ENCODE measurements around the gene NATD1.
A peak's percentile ranks its signal among the peaks of the same experiment; 100 is the strongest.

The NATD1 gene

GRCh38 chr17:21289902-21290571 lies 36.8 kb upstream of the NATD1 start:
- no peak for DNase-seq

GRCh38 chr17:21289175-21289901 lies 36.1 kb upstream of the NATD1 start:
- no peak for DNase-seq

GRCh38 chr17:21288571-21289017 lies 35.4 kb upstream of the NATD1 start:
- peak; percentile 69 for DNase-seq

- peak; percentile 98 for DNase-seq
Observed at GRCh38 chr17:21287703-21288449, 34.7 kb upstream of the NATD1 start.

GRCh38 chr17:21286909-21287702 lies 33.9 kb upstream of the NATD1 start:
- DNase-seq: peak; percentile 44

GRCh38 chr17:21286066-21286770 lies 33.0 kb upstream of the NATD1 start:
- DNase-seq: peak; percentile 50

GRCh38 chr17:21285164-21286065 lies 32.2 kb upstream of the NATD1 start:
- peak; percentile 38 for DNase-seq

GRCh38 chr17:21284319-21285163 lies 31.3 kb upstream of the NATD1 start, which contains the start of gene MAP2K3:
Gene MAP2K3, plus strand, starts transcription at chr17:21284711. Its CDS starts 210 bp downstream, at chr17:21284921.
- peak; percentile 99 for DNase-seq

GRCh38 chr17:21283482-21284318 lies 30.5 kb upstream of the NATD1 start:
- no peak for DNase-seq

GRCh38 chr17:21282850-21283249 lies 29.6 kb upstream of the NATD1 start:
- DNase-seq: no peak

- DNase-seq: no peak
Observed at GRCh38 chr17:21282231-21282630, 29.0 kb upstream of the NATD1 start.

GRCh38 chr17:21280081-21280518 lies 26.9 kb upstream of the NATD1 start:
- DNase-seq: peak; percentile 97

GRCh38 chr17:21279582-21279981 lies 26.4 kb upstream of the NATD1 start:
- DNase-seq: no peak

- DNase-seq: no peak
Observed at GRCh38 chr17:21279198-21279535, 26.0 kb upstream of the NATD1 start.

GRCh38 chr17:21278450-21279197 lies 25.4 kb upstream of the NATD1 start:
- peak; percentile 44 for DNase-seq

- DNase-seq: no peak
Observed at GRCh38 chr17:21277332-21277731, 24.1 kb upstream of the NATD1 start.

- no peak for DNase-seq
Observed at GRCh38 chr17:21276264-21276588, 23.0 kb upstream of the NATD1 start.

GRCh38 chr17:21275579-21276263 lies 22.5 kb upstream of the NATD1 start:
- DNase-seq: peak; percentile 99
